22Rv1 (cell line): ENCODE measurements around the gene PCDH9.

Source experiments
- H3K27ac ChIP-seq: fragments of 450-650 bp; 2 replicates; pipeline ENCODE4 v1.5.1; 2017
- ZFX ChIP-seq: fragments of 450-650 bp; IDR thresholded peaks from 2 replicates; pipeline ENCODE4 v1.6.1; 2017; ENCODE audit warnings: antibody characterized with exemption, borderline replicate concordance
- TF ChIP-seq, protein P1 (sequence below): fragments of 450-650 bp; IDR thresholded peaks from 2 replicates; pipeline ENCODE4 v1.5.1; 2017; ENCODE audit warnings: mild to moderate bottlenecking

The PCDH9 gene

DNA sequence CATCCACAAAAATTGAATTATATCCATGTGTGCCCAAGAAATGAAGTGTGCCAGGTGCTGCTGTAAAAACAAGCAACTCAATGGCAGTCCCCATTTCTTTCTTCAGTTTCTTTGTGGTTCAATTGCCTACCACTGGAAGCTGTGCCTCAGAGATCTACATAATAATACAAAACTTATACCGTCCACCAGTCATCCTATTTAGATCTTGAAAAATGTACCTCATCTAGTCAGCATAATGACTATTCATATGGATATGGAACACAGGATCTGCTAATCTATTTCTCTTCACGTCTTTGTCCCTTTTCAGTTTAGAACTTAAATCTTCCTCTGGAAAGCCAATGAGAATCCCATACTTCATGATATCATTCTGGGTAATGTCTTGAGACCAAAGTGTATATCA, 648.5 kb downstream of the PCDH9 start:
- TF ChIP-seq, protein P1, sequence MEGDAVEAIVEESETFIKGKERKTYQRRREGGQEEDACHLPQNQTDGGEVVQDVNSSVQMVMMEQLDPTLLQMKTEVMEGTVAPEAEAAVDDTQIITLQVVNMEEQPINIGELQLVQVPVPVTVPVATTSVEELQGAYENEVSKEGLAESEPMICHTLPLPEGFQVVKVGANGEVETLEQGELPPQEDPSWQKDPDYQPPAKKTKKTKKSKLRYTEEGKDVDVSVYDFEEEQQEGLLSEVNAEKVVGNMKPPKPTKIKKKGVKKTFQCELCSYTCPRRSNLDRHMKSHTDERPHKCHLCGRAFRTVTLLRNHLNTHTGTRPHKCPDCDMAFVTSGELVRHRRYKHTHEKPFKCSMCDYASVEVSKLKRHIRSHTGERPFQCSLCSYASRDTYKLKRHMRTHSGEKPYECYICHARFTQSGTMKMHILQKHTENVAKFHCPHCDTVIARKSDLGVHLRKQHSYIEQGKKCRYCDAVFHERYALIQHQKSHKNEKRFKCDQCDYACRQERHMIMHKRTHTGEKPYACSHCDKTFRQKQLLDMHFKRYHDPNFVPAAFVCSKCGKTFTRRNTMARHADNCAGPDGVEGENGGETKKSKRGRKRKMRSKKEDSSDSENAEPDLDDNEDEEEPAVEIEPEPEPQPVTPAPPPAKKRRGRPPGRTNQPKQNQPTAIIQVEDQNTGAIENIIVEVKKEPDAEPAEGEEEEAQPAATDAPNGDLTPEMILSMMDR = no peak
- TF ChIP-seq ZFX = no peak
- no peak overlapping the region for H3K27ac ChIP-seq

DNA sequence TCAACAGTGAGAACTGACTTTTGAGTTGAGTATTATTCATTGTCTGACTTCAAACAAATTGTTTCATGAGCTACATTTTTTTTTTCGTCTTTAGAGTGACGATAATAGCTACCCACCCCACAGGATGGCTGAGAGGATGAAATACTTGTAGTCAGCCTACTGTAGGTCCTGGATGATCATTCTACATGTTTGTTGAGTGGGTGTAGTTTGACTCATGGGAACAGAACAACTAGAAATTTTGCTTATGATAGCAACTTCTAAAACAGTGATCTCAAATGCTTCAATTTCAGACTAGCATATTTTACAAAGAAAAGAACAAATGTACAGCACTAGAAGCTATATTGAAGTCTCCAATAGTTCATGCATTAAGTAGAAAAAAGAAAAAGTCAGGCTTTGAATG, 651.8 kb downstream of the PCDH9 start:
- TF ChIP-seq, protein P1 = no peak
- TF ChIP-seq ZFX = no peak
- no peak overlapping the region for H3K27ac ChIP-seq

GRCh38 chr13:66577358-66577757, 652.8 kb downstream of the PCDH9 start:
- H3K27ac ChIP-seq = no peak overlapping the region
- TF ChIP-seq, protein P1 = no peak
- no peak for TF ChIP-seq ZFX

- no peak overlapping the region for H3K27ac ChIP-seq
- TF ChIP-seq, protein P1 = no peak
- TF ChIP-seq ZFX = no peak
Measured at GRCh38 chr13:66576381-66576780, 653.8 kb downstream of the PCDH9 start.

DNA sequence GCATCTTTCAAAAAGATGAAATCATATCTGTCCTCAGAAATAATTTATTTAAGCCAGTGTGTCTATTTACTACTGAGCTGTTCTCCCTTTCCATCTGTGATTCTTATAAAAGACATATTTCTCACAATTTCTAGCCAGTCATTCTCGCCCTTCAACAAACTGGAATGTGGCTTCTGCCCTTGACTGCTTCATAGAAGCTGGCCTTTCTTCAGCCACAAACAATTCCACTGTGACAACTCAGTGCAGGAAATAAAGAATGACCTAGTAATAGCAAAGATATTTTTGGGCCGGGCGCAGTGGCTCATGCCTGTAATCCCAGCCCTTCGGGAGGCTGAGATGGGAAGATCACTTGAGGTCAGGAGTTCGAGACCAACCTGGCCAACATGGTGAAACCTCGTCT, 655.5 kb downstream of the PCDH9 start:
- TF ChIP-seq ZFX = no peak
- TF ChIP-seq, protein P1 = no peak
- no peak overlapping the region for H3K27ac ChIP-seq

DNA sequence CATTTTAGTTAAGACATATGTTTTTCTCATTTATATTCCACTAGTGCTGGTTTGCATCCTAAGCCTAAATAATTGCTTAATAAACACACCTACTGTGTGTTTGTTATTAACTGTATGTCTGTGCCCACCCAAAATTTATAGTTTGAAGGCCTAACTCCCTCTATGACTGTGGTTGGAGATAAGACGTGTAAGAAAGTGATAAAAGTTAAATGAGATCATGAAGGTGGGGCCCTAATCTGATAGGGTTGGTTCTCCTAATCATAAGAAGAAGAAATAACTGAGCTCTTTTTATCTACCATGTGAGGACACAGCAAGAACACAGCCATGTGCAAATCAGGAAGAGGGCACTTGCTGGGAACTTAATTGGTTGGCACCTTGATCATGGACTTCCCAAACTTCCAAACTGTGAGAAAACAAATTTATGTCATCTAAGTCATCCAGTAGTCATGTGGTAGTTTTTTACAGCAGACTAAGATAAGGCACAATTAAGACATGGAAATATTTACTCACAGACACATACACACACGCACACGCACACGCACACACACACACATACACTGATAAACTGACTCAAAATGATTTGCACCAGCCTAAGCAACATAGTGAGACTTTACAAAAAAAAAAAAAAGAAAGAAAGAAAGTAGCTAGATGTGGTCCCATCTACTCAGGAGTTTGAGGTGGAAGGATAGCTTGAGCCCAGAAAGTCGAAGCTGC, 662.1 kb downstream of the PCDH9 start:
- H3K27ac ChIP-seq = no peak overlapping the region
- no peak for TF ChIP-seq ZFX

- H3K27ac ChIP-seq = no peak overlapping the region
- no peak for TF ChIP-seq ZFX
- TF ChIP-seq, protein P1 = no peak
Measured at GRCh38 chr13:66565279-66565678, 664.9 kb downstream of the PCDH9 start.

DNA sequence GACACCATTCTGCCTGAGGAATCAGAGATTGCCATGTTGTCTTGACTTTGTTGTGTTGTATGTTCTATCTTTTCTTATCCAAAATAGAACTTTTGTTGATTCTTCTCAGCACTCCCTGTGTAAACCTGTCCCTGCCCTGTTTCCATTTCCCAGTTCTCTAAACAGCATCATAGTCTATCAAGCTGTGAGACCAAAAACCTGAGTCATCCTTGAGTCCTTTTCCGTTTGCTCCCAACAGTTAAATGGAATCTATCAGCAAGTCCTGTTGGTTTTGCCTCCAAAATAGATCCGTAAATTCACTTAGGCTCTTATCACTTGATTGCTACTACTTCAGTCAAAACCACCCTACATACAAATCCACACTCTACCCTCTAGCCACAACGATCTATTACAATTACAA, 667.1 kb downstream of the PCDH9 start:
- no peak for TF ChIP-seq ZFX
- TF ChIP-seq, protein P1 = no peak
- no peak overlapping the region for H3K27ac ChIP-seq
